Measurements from ENCODE around the gene NPAS3.

NPAS3 gene

DNA sequence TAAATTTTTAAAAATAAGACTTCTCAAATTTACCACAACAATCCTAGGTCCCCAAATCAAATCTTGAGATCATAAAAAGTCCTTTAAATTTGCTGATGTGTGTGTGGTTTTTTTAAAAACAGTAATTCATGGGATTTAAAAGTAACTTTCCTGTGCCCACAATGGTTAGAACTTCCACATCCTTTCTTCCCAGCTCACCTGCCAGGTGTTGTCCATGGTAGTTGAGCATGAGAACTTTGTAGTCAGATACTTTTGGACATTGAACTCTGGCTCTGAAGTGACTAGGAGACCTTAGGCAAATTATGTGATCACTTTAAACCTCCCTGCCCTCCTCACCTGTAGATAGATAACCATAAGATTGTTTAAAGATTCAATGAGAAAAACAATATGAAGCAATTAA is 253.2 kb downstream of the NPAS3 start:
- no peak for DNase-seq

GRCh38 chr14:33194551-33194950 is 255.9 kb downstream of the NPAS3 start:
- no peak for DNase-seq

DNA sequence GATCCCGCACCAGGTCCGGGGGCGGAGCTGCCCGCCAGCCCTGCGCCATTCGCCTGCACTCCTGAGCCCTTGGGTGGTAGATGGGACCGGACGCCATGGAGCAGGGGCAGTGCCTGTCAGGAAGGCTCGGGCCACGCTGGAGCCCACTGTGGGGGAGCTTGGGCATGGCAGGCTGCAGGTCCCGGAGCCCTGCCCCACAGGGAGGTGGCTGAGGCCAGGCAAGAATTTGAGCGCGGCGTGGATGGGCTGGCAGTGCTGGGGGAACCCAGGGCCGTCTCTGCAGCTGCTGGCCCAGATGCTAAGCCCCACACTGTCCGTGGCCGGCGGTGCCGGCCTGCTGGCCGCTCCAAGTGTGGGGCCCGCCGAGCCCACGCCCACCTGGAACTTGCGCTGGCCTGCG is 260.0 kb downstream of the NPAS3 start:
- DNase-seq: no peak

GRCh38 chr14:33201116-33201515 is 262.4 kb downstream of the NPAS3 start:
- DNase-seq: no peak

DNA sequence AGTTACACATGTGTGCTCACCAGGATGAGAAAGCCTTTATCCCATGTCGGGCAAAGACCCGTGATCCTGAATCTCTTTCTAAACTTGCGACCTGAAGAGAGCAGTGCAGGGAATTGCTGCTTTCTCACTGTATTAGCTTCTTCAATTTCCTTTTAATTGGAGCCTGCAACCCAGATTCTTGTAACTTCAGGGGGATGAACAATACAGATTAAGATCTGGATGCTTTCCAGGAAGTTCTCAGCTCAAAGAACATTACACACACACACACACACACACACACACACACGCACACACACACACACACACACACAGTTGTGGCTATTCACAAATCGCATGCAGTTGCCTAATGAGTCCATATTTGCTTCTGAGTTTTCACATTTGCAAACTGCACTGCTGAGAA is 268.3 kb downstream of the NPAS3 start:
- no peak for DNase-seq

GRCh38 chr14:33207467-33208017 is 268.9 kb downstream of the NPAS3 start:
- no peak for DNase-seq

DNA sequence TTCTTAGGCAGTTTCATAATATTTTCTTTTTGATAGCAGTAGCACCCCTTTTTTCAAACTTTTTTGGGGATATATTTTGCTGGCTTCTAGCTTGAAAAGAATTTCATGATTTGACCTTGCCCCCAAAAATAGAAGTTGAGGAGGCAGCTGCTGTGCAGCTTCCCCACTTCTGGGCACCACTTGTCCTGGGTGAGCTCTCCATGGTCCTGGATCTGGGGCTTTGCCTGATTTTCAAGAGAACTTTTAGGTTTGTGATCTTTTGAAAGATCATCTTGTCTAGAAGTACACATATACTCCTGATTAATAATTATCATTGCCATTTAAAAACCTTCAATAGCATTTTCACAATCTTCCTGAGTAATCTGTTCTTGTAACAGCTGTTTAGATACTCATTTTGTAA is 271.6 kb downstream of the NPAS3 start:
- DNase-seq: no peak

DNA sequence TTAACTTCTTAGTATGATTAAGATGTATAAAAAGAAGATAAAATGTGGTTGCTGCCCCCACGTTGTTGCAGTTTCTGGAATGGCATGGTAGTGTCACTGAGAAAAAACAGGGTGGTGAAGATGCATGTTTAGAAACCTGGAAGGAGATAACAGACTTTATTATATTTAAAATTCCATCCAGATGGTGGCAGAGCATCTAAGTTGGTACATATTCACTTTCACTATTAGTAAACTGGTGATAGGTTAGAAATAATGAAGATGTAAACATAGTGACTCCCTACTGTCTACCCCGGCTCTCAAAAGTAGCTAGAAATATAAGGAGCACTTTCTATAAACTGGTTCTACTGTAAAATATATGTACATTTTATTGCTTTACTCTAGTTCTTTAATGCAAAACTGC is 279.3 kb downstream of the NPAS3 start:
- no peak for DNase-seq

DNA sequence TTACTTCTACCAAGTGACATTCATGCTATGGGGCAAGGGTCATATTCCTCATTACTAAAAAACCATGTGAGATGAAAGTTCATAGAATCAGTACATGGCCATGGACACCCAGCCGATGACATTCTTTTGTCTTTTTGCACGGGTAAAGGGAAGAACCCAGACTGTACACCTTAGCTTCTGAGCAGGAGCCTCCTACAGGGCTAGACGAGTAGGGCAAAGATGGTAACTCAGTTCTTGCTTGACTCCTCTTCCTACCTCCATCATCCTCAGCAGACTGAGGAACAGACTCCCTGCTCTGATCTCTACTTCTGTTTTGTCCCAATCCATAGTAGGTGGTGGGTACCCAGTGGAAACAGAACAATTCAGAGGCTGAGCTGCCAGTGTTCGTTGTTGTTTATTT is 281.3 kb downstream of the NPAS3 start:
- no peak for DNase-seq

- DNase-seq: no peak
These were observed 290.7 kb downstream of the NPAS3 start for GRCh38 chr14:33229269-33229929.

DNA sequence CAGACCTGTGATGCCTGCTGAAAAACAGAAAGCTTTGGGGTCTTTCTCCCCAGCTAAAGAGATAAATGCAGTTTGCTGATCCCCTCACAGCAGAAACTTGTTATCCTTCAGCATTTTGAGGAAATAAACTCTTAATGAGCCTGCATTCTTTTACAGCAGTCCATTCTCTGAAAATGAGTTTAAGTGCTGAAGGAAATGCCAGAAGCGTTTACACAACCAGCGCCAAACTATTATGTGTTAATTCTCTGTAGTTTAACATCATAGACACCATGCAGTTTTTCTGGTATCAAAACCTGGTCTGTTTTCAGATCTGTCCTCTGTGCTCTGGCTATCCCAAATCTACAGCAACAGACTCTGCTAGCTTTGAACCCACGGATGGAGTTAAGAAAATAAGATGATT is 291.3 kb downstream of the NPAS3 start:
- no peak for DNase-seq

DNA sequence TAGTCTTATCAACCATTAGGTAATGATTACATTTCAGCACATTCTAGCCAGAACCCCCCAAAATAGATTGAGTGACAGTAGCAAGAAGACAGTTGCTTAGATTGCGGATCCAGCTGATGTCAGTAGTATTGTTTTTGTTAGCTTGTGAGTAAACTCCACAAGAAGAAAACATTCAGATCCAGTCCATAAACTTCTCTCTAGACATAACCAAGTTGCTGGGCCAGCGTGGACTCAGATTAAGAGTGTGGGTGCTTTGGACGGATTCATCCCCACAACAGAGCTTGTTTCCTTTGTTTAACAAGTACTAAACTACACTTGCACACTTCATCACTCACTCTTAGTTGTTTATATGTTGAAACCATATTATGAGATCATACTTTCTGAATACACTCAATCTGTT is 293.4 kb downstream of the NPAS3 start:
- DNase-seq: no peak

- DNase-seq: no peak
These were observed 298.5 kb downstream of the NPAS3 start for GRCh38 chr14:33237115-33237740.

DNA sequence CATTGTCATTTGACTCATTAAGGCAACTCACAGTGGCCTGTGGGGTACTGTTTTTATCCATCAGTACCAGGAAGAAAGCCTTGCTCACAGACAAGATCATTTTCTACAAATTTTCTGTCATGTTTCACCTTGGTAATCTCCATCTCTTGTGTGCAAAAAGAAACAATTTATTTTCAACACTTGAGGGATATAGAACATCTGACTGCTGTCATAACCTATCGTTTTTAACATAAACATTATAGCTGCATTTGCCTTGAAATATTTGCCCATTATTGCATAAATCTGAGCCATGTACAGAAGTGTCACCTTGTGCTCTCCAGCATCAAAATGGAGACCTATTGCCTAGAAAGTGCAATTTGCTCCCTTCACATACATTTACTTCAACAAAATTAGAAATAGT is 300.8 kb downstream of the NPAS3 start:
- no peak for DNase-seq

DNA sequence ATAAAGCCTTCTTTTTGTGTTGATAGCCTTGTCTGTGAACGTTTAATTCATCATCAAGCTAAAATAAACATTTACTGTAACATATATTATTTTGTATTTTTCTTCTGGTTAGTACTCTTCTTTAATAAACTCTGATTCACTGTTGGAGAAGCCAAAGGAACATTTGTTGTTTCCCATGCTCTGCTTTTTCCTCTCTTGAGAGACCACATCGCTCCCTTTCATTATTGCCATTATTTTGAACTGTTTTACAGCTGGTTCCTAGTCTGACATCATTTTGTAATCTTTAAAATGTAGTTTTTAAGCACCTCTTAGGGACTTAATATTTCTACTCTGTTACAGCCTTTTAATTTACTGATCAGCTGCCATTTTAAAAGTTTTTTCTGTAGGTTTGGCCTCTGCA is 301.8 kb downstream of the NPAS3 start:
- DNase-seq: no peak

- DNase-seq: no peak
These were observed 302.7 kb downstream of the NPAS3 start for GRCh38 chr14:33241331-33241730.

GRCh38 chr14:33249233-33249820 is 310.6 kb downstream of the NPAS3 start:
- DNase-seq: no peak

DNA sequence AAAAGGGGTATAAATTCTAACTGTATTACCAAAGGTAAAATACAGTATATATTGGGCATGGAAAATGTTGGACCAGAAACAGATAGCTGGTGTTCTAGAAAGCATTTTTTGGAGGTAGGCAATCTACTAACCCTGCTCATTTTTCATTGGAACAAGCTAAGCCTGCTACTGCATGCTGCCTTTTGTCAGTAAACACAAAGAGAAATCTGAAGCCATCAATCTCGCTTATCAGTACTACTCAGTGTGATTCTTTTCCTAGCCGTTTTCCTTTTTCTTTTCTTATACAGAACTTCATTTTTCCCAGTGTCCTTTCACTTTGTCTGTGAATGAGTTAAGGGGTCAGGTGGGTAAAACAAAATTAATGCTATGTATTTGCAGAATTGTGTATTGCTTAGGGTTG is 312.3 kb downstream of the NPAS3 start:
- no peak for DNase-seq

DNA sequence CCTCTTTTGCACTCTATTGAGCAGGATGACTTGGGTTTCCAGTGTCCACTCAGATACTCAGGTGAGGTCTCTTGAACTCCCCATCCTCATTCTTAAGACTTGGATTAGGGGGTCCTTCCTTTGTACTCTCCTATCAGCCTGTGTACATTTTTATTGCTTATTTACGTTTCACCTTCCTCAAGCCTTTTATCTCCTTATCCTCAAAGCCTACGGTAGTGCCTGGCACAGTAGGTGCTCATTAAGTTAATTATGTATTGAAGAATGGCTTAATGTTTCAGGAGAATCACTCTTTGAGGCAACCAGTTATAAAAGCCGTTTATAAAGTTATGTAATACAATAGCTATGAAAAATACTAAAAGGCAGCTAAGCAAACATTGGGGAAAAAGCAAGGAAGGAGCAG is 315.7 kb downstream of the NPAS3 start:
- DNase-seq: no peak

DNA sequence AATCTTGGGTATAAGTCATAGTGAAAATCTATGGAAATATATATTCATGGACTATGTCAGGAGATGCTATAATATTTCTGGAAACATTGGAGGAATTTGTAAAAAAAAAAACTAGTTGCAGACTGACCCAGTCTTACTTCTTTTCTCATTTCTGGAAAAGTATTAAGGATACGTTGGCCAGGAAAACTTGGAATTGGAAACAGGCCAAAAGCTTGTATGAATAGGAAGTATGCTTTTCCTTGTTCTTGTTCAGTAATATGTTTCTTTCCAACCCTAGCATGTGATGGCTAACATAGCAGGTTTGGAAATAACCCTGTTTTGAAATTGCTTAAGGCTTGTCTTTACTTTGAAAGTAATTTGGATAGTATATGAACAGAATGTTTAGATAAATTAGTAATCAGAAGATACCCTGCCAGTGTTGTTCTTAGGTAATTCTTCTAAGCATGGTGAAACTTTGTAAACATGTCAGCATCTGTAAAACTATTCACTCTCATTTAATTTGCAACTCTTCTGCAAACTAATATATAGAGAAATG is 316.2 kb downstream of the NPAS3 start:
- DNase-seq: no peak

- no peak for DNase-seq
These were observed 319.1 kb downstream of the NPAS3 start for GRCh38 chr14:33257796-33258195.

- DNase-seq: no peak
These were observed 321.1 kb downstream of the NPAS3 start for GRCh38 chr14:33259764-33260163.

- no peak for DNase-seq
These were observed 332.5 kb downstream of the NPAS3 start for GRCh38 chr14:33271216-33271615.

DNA sequence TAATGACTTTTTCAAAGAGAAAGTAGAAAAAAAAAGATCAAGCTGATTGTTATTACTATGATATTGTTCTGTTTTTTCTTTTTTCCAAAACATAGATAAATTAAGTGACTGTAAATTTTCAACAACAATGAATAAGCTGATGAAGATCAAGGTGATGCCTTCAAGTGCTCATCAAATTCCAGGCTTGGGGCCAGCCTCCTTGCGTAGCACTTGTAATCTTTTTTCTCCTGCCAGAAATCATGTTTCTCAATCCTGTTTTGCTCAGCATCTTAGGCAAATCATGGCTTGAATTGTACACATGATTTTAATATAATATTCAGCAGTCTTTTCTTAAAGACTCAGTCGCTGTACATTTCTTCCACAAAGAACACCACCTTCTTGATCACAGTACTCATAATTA is 333.2 kb downstream of the NPAS3 start:
- DNase-seq: no peak
